K562 (cell line): ENCODE measurements around the gene DHRS2. TPM values are rescaled to one million over a fixed set of nuclear protein-coding genes. Genes with fewer than 3 reads are reported as not detected.

ENCODE experiments used
- CBFA2T3 ChIP-seq: fragments of 450-650 bp; IDR thresholded peaks from 2 replicates; pipeline ENCODE4 v1.6.1; 2017
- HOMEZ ChIP-seq: fragments of 250-450 bp; sonication (Bioruptor Pico); IDR thresholded peaks from 2 replicates; pipeline ENCODE4 v1.4.0; 2020; ENCODE audit warnings: mild to moderate bottlenecking, moderate library complexity
- JUND ChIP-seq, 2 experiments: IDR thresholded peaks; 2 replicates in 1 of 2; 3 replicates in 1 of 2; pipeline ENCODE4 v1.6.1; 2011; ENCODE audit warnings: borderline replicate concordance in 2 of 2, low read depth in 2 of 2, low read length in 2 of 2, improper control_type of control experiment in 1 of 2, missing biosample characterization in 1 of 2, missing genetic modification characterization in 1 of 2, missing genetic modification reagents in 1 of 2
- MLX ChIP-seq, 2 experiments: fragments of 450-650 bp in 1 of 2; sonication (generic) in 1 of 2; formaldehyde crosslinking; conservative IDR thresholded peaks; 2 replicates each; pipeline versions ENCODE4 v1.4.0 to v1.8.1; 2020 to 2022; ENCODE audit warnings: mild to moderate bottlenecking in 1 of 2, missing genetic modification reagents in 1 of 2
- MYC ChIP-seq, 2 experiments: fragments of 250-450 bp in 1 of 2; sonication (Bioruptor Pico) in 1 of 2; IDR thresholded peaks; 2 replicates each; pipeline versions ENCODE4 v1.5.1 to v1.6.1; 2012 to 2021; ENCODE audit warnings: low read depth in 2 of 2, borderline replicate concordance in 1 of 2, improper control_type of control experiment in 1 of 2, low read length in 1 of 2, mild to moderate bottlenecking in 1 of 2, moderate library complexity in 1 of 2
- NONO ChIP-seq, 2 experiments: fragments of 200-400 bp in 1 of 2; fragments of 450-650 bp in 1 of 2; formaldehyde crosslinking in 1 of 2; IDR thresholded peaks; 2 replicates each; pipeline ENCODE4 v1.6.1; 2017; ENCODE audit warnings: low read depth in 2 of 2, mild to moderate bottlenecking in 2 of 2, moderate library complexity in 2 of 2, low read length in 1 of 2
- SMAD3 ChIP-seq: fragments of 450-650 bp; formaldehyde crosslinking; conservative IDR thresholded peaks from 2 replicates; pipeline ENCODE4 v1.4.0; 2020; ENCODE audit warnings: mild to moderate bottlenecking
- SNIP1 ChIP-seq: fragments of 450-650 bp; IDR thresholded peaks from 2 replicates; pipeline ENCODE4 v1.7.1; 2017; ENCODE audit warnings: low read depth, mild to moderate bottlenecking
- TSC22D4 ChIP-seq: fragments of 450-650 bp; IDR thresholded peaks from 2 replicates; pipeline ENCODE4 v1.6.1; 2016; ENCODE audit warnings: missing genetic modification characterization, missing biosample characterization, control low read depth
- polyA plus RNA-seq, 8 experiments: library from polyadenylated mRNA; depleted of rRNA in 4 of 8; stranded (reverse) in 5 of 8; unstranded in 3 of 8; fragments of >200 nt; fragmentation: Nextera tagmentation in 2 of 8; fragmentation: Illumina TruSeq in 1 of 8; extraction: Ambion mirVana in 2 of 8; extraction: Trizol in 1 of 8; gene quantifications; 2 replicates each; pipeline versions ENCODE4 v1.2.1 to v1.2.3, GENCODE V29; 2011 to 2014; ENCODE audit warnings: inconsistent platforms in 1 of 8, missing spikeins in 1 of 8
- total RNA-seq, 7 experiments: library from RNA; depleted of rRNA in 6 of 7; stranded (reverse); fragments of >200 nt in 6 of 7; fragmentation: Illumina TruSeq in 2 of 7; extraction: Trizol in 2 of 7; gene quantifications; 2 replicates each; pipeline versions ENCODE4 v1.2.1 to v1.2.3, GENCODE V29; 2011 to 2021; ENCODE audit warnings: low replicate concordance in 1 of 7
- TF ChIP-seq, protein P1 (sequence below): fragments of 450-650 bp; IDR thresholded peaks from 2 replicates; pipeline ENCODE4 v1.7.0; 2016; ENCODE audit warnings: borderline replicate concordance
- TF ChIP-seq, protein P2 (sequence below): sonication (generic); formaldehyde crosslinking; IDR thresholded peaks from 2 replicates; pipeline ENCODE4 v1.8.0; 2022; ENCODE audit warnings: mild to moderate bottlenecking, missing genetic modification reagents, borderline replicate concordance
- TF ChIP-seq, protein P3 (sequence below): fragments of 200-800 bp; sonication (Bioruptor generic); IDR thresholded peaks from 2 replicates; pipeline ENCODE4 v1.6.1; 2016; ENCODE audit warnings: missing genetic modification characterization, missing compliant biosample characterization

The DHRS2 gene
- total and polyA plus RNA-seq, 9 of the 15 experiments (the other 6 are each of a cell fraction or from before 2014, with no cell fraction given): 2.9 to 96.8 (median 64.4) TPM

DNA sequence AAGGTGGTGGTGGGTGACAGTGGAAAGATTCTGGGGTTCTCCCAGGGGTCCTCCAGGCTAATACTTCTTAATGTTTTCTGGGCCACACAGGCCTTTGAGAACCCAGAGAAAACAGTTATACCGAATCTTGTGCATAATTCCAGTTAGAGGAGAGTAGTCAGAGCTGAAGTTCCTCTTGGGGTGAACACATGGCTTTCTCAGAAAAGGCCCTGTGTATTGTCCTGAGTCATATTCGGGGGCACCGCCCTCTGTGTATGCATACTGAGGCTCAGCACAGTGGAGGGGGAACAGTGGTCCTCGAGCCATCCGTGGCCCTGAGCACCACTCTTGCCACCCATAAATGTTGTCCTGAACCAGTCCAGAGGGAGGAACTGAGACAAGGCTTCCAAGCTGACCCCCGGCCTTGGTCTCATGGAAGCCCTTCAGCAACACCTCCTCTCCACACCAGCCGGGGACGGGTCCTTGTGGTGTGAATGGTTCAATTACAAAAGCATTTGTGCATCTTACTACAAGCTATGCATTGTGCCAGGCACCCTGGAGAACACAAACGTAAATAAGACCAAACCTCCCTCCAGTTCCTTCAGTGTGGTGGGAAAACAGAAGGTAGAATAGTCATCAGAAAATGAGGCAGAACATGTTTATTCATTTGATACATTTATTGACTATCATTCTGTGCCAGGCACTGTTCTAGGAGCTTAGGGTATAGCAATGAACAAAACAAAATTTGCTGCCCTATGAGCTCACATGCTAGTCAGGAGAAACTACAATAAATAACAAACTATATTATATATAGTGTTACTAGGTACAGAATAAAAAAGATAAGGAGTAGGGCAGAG is 9.9 kb downstream of the DHRS2 start (continued):
- no peak for TF ChIP-seq NONO (IDR thresholded peaks at IDR 0.05; ENCODE audit: low read depth in 2 of 2, low read length in 1 of 2)
- TF ChIP-seq JUND (IDR thresholded peaks at IDR 0.05; ENCODE audit: borderline replicate concordance, low read depth, low read length): peak; percentile 17; the same call in 1 of the 2 replicates
- TF ChIP-seq JUND (tag; IDR thresholded peaks at IDR 0.05; ENCODE audit: borderline replicate concordance, low read depth, low read length): no peak
- TF ChIP-seq, protein P1, sequence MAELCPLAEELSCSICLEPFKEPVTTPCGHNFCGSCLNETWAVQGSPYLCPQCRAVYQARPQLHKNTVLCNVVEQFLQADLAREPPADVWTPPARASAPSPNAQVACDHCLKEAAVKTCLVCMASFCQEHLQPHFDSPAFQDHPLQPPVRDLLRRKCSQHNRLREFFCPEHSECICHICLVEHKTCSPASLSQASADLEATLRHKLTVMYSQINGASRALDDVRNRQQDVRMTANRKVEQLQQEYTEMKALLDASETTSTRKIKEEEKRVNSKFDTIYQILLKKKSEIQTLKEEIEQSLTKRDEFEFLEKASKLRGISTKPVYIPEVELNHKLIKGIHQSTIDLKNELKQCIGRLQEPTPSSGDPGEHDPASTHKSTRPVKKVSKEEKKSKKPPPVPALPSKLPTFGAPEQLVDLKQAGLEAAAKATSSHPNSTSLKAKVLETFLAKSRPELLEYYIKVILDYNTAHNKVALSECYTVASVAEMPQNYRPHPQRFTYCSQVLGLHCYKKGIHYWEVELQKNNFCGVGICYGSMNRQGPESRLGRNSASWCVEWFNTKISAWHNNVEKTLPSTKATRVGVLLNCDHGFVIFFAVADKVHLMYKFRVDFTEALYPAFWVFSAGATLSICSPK: no peak
- no peak for TF ChIP-seq TSC22D4 (tag)
- TF ChIP-seq, protein P2, sequence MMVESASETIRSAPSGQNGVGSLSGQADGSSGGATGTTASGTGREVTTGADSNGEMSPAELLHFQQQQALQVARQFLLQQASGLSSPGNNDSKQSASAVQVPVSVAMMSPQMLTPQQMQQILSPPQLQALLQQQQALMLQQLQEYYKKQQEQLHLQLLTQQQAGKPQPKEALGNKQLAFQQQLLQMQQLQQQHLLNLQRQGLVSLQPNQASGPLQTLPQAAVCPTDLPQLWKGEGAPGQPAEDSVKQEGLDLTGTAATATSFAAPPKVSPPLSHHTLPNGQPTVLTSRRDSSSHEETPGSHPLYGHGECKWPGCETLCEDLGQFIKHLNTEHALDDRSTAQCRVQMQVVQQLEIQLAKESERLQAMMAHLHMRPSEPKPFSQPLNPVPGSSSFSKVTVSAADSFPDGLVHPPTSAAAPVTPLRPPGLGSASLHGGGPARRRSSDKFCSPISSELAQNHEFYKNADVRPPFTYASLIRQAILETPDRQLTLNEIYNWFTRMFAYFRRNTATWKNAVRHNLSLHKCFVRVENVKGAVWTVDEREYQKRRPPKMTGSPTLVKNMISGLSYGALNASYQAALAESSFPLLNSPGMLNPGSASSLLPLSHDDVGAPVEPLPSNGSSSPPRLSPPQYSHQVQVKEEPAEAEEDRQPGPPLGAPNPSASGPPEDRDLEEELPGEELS (CRISPR knock-in tag): no peak
- no peak for TF ChIP-seq SMAD3 (CRISPR knock-in tag)
- peak; percentile 41; the same call in 1 of the 2 replicates for TF ChIP-seq MYC (IDR thresholded peaks at IDR 0.05; ENCODE audit: low read depth, low read length)
- TF ChIP-seq MYC (CRISPR knock-in tag; IDR thresholded peaks at IDR 0.05; ENCODE audit: borderline replicate concordance, low read depth): no peak
- TF ChIP-seq HOMEZ (CRISPR knock-in tag): no peak
- TF ChIP-seq, protein P3, sequence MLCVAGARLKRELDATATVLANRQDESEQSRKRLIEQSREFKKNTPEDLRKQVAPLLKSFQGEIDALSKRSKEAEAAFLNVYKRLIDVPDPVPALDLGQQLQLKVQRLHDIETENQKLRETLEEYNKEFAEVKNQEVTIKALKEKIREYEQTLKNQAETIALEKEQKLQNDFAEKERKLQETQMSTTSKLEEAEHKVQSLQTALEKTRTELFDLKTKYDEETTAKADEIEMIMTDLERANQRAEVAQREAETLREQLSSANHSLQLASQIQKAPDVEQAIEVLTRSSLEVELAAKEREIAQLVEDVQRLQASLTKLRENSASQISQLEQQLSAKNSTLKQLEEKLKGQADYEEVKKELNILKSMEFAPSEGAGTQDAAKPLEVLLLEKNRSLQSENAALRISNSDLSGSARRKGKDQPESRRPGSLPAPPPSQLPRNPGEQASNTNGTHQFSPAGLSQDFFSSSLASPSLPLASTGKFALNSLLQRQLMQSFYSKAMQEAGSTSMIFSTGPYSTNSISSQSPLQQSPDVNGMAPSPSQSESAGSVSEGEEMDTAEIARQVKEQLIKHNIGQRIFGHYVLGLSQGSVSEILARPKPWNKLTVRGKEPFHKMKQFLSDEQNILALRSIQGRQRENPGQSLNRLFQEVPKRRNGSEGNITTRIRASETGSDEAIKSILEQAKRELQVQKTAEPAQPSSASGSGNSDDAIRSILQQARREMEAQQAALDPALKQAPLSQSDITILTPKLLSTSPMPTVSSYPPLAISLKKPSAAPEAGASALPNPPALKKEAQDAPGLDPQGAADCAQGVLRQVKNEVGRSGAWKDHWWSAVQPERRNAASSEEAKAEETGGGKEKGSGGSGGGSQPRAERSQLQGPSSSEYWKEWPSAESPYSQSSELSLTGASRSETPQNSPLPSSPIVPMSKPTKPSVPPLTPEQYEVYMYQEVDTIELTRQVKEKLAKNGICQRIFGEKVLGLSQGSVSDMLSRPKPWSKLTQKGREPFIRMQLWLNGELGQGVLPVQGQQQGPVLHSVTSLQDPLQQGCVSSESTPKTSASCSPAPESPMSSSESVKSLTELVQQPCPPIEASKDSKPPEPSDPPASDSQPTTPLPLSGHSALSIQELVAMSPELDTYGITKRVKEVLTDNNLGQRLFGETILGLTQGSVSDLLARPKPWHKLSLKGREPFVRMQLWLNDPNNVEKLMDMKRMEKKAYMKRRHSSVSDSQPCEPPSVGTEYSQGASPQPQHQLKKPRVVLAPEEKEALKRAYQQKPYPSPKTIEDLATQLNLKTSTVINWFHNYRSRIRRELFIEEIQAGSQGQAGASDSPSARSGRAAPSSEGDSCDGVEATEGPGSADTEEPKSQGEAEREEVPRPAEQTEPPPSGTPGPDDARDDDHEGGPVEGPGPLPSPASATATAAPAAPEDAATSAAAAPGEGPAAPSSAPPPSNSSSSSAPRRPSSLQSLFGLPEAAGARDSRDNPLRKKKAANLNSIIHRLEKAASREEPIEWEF: no peak
- TF ChIP-seq SNIP1: no peak
- no peak for TF ChIP-seq MLX (CRISPR knock-in tag; conservative IDR thresholded peaks at IDR 0.05)
- TF ChIP-seq CBFA2T3: no peak
